ENCODE data around the gene NR1D2.

NR1D2 gene

GRCh38 chr3:23919628-23920027 lies 25.5 kb upstream of the NR1D2 start:
- Mint-ChIP-seq H3K9me3 (no peaks in the 10 kb centered on the region), H3K27ac (peak overlapping the region; percentile 69), H3K4me3 (peak overlapping the region; percentile 99), H3K4me1 (peaks cover 43% of the 10 kb centered on the region), H3K27me3 (no peaks in the 10 kb centered on the region), H3K36me3 (ENCODE audit: low read depth) (peaks cover 55% of the 10 kb centered on the region)
- ATAC-seq (no peak), DNase-seq (no peak)

- H3K27me3 Mint-ChIP-seq, result no peaks in the 10 kb centered on the region
Observed at GRCh38 chr3:23920151-23920655, 24.9 kb upstream of the NR1D2 start.

GRCh38 chr3:23921052-23921511 lies 24.0 kb upstream of the NR1D2 start:
- Mint-ChIP-seq H3K4me1 (peaks cover 29% of the 10 kb centered on the region), H3K9me3 (no peaks in the 10 kb centered on the region), H3K27ac (peak overlapping the region; percentile 54), H3K4me3 (peak overlapping the region; percentile 24), H3K27me3 (no peaks in the 10 kb centered on the region), H3K36me3 (ENCODE audit: low read depth) (peaks cover 50% of the 10 kb centered on the region)
- DNase-seq, result no peak
- ATAC-seq, result no peak

More at GRCh38 chr3:23920151-23920655, 24.9 kb upstream of the NR1D2 start:
- H3K9me3 Mint-ChIP-seq, result no peaks in the 10 kb centered on the region
- H3K27ac Mint-ChIP-seq, result peak overlapping the region; percentile 71
- peaks cover 37% of the 10 kb centered on the region for H3K4me1 Mint-ChIP-seq
- DNase-seq, result no peak
- H3K36me3 Mint-ChIP-seq (ENCODE audit: low read depth), result peaks cover 55% of the 10 kb centered on the region
- peak overlapping the region; percentile 99 for H3K4me3 Mint-ChIP-seq
- no peak for ATAC-seq

- Mint-ChIP-seq H3K9me3 (no peaks in the 10 kb centered on the region), H3K4me3 (no peak overlapping the region), H3K27ac (no peak overlapping the region), H3K4me1 (peaks cover 18% of the 10 kb centered on the region), H3K36me3 (ENCODE audit: low read depth) (peaks cover 30% of the 10 kb centered on the region), H3K27me3 (no peaks in the 10 kb centered on the region)
- DNase-seq, result no peak
- no peak for ATAC-seq
Observed at GRCh38 chr3:23923786-23924185, 21.3 kb upstream of the NR1D2 start.

GRCh38 chr3:23926246-23926645 lies 18.8 kb upstream of the NR1D2 start:
- Mint-ChIP-seq H3K4me3 (no peak overlapping the region), H3K27ac (no peak overlapping the region), H3K36me3 (ENCODE audit: low read depth) (peaks cover 5% of the 10 kb centered on the region), H3K4me1 (no peaks in the 10 kb centered on the region), H3K9me3 (no peaks in the 10 kb centered on the region), H3K27me3 (no peaks in the 10 kb centered on the region)
- ATAC-seq, result no peak
- DNase-seq, result no peak

- Mint-ChIP-seq H3K4me1 (no peaks in the 10 kb centered on the region), H3K4me3 (no peak overlapping the region), H3K27me3 (no peaks in the 10 kb centered on the region), H3K9me3 (no peaks in the 10 kb centered on the region), H3K27ac (no peak overlapping the region), H3K36me3 (ENCODE audit: low read depth) (peaks cover 2% of the 10 kb centered on the region)
- ATAC-seq (no peak), DNase-seq (no peak)
Observed at GRCh38 chr3:23926736-23927135, 18.4 kb upstream of the NR1D2 start.

- Mint-ChIP-seq H3K9me3 (no peaks in the 10 kb centered on the region), H3K36me3 (ENCODE audit: low read depth) (no peaks in the 10 kb centered on the region), H3K4me1 (no peaks in the 10 kb centered on the region), H3K27me3 (no peaks in the 10 kb centered on the region), H3K27ac (no peak overlapping the region), H3K4me3 (no peak overlapping the region)
- DNase-seq, result no peak
- ATAC-seq, result no peak
Observed at GRCh38 chr3:23928524-23928923, 16.6 kb upstream of the NR1D2 start.

GRCh38 chr3:23931597-23931996 lies 13.5 kb upstream of the NR1D2 start:
- H3K36me3 Mint-ChIP-seq (ENCODE audit: low read depth), result no peaks in the 10 kb centered on the region
- H3K9me3 Mint-ChIP-seq, result no peaks in the 10 kb centered on the region
- no peaks in the 10 kb centered on the region for H3K27me3 Mint-ChIP-seq
- no peak overlapping the region for H3K4me3 Mint-ChIP-seq
- DNase-seq (no peak), ATAC-seq (no peak)
- H3K27ac Mint-ChIP-seq, result no peak overlapping the region
- H3K4me1 Mint-ChIP-seq, result peaks cover 2% of the 10 kb centered on the region

- H3K27ac Mint-ChIP-seq, result no peak overlapping the region
- peaks cover 2% of the 10 kb centered on the region for H3K4me1 Mint-ChIP-seq
- H3K27me3 Mint-ChIP-seq, result no peaks in the 10 kb centered on the region
- no peak overlapping the region for H3K4me3 Mint-ChIP-seq
- no peak for DNase-seq
- no peak for ATAC-seq
- H3K9me3 Mint-ChIP-seq, result no peaks in the 10 kb centered on the region
- H3K36me3 Mint-ChIP-seq (ENCODE audit: low read depth), result no peaks in the 10 kb centered on the region
Observed at GRCh38 chr3:23932571-23932970, 12.5 kb upstream of the NR1D2 start.

- no peaks in the 10 kb centered on the region for H3K27me3 Mint-ChIP-seq
- H3K9me3 Mint-ChIP-seq, result peaks cover 3% of the 10 kb centered on the region
- DNase-seq (no peak), ATAC-seq (no peak)
- no peak overlapping the region for H3K27ac Mint-ChIP-seq
- no peak overlapping the region for H3K4me3 Mint-ChIP-seq
- peaks cover 2% of the 10 kb centered on the region for H3K4me1 Mint-ChIP-seq
- H3K36me3 Mint-ChIP-seq (ENCODE audit: low read depth), result no peaks in the 10 kb centered on the region
Observed at GRCh38 chr3:23934253-23934652, 10.8 kb upstream of the NR1D2 start.

- H3K9me3 Mint-ChIP-seq, result peaks cover 3% of the 10 kb centered on the region
- no peaks in the 10 kb centered on the region for H3K27me3 Mint-ChIP-seq
- DNase-seq (no peak), ATAC-seq (no peak)
- H3K36me3 Mint-ChIP-seq (ENCODE audit: low read depth), result no peaks in the 10 kb centered on the region
- peaks cover 2% of the 10 kb centered on the region for H3K4me1 Mint-ChIP-seq
- no peak overlapping the region for H3K4me3 Mint-ChIP-seq
- no peak overlapping the region for H3K27ac Mint-ChIP-seq
Observed at GRCh38 chr3:23937296-23937695, 7.8 kb upstream of the NR1D2 start.

- Mint-ChIP-seq H3K9me3 (peaks cover 3% of the 10 kb centered on the region), H3K27ac (no peak overlapping the region), H3K4me3 (no peak overlapping the region), H3K4me1 (peaks cover 2% of the 10 kb centered on the region), H3K36me3 (ENCODE audit: low read depth) (no peaks in the 10 kb centered on the region), H3K27me3 (peaks cover 3% of the 10 kb centered on the region)
- DNase-seq (no peak), ATAC-seq (peak; percentile 28)
Observed at GRCh38 chr3:23938688-23939087, 6.4 kb upstream of the NR1D2 start.

- no peak for DNase-seq
- H3K27ac Mint-ChIP-seq, result no peak overlapping the region
- H3K9me3 Mint-ChIP-seq, result peaks cover 3% of the 10 kb centered on the region
- H3K4me1 Mint-ChIP-seq, result peaks cover 7% of the 10 kb centered on the region
- H3K4me3 Mint-ChIP-seq, result no peak overlapping the region
- no peak for ATAC-seq
- peaks cover 10% of the 10 kb centered on the region for H3K27me3 Mint-ChIP-seq
- H3K36me3 Mint-ChIP-seq (ENCODE audit: low read depth), result no peaks in the 10 kb centered on the region
Observed at GRCh38 chr3:23940775-23941174, 4.3 kb upstream of the NR1D2 start.

- no peak for ATAC-seq
- Mint-ChIP-seq H3K4me1 (peaks cover 9% of the 10 kb centered on the region), H3K27ac (no peak overlapping the region), H3K4me3 (no peak overlapping the region), H3K9me3 (peaks cover 3% of the 10 kb centered on the region), H3K27me3 (peaks cover 10% of the 10 kb centered on the region), H3K36me3 (ENCODE audit: low read depth) (no peaks in the 10 kb centered on the region)
- DNase-seq, result no peak
Observed at GRCh38 chr3:23941440-23941839, 3.6 kb upstream of the NR1D2 start.

GRCh38 chr3:23942546-23942945 lies 2.5 kb upstream of the NR1D2 start:
- peaks cover 3% of the 10 kb centered on the region for H3K9me3 Mint-ChIP-seq
- no peak overlapping the region for H3K4me3 Mint-ChIP-seq
- H3K27ac Mint-ChIP-seq, result no peak overlapping the region

More at GRCh38 chr3:23942546-23942945, 2.5 kb upstream of the NR1D2 start:
- Mint-ChIP-seq H3K27me3 (peaks cover 10% of the 10 kb centered on the region), H3K4me1 (peaks cover 20% of the 10 kb centered on the region), H3K36me3 (ENCODE audit: low read depth) (no peaks in the 10 kb centered on the region)
- DNase-seq (no peak), ATAC-seq (no peak)

Measured in activated naive CD8-positive, alpha-beta T cell treated with anti-CD3 and anti-CD28 coated beads, Interleukin-2, amount 50 U/mL, for 24 hours (primary cell).